Measurements from ENCODE around the gene GBP5.
"Not testable (repeated sequence)": the region's sequence is repeated elsewhere in the genome, so short reads cannot be mapped to it uniquely, and the experiment has no call there.

GRCh38 chr1:89272269-89273041 lies at the start of gene GBP5:
- TF ChIP-seq CTCF, POLR2A (IDR thresholded peaks at IDR 0.05): not testable (repeated sequence)
